GM20000 (cell line): Measurements from ENCODE around the gene TAF1D.

Experiments used
- DNase-seq: peaks from one replicate; pipeline ENCODE4 v3.0.0; 2012; ENCODE audit warnings: low spot score
- TF ChIP-seq, protein P1 (sequence below): IDR thresholded peaks from 2 replicates; pipeline ENCODE4 v1.5.1; 2012; ENCODE audit warnings: mild to moderate bottlenecking, control low read depth; ENCODE audit errors: extremely low read depth, missing control alignments

Gene TAF1D

DNA sequence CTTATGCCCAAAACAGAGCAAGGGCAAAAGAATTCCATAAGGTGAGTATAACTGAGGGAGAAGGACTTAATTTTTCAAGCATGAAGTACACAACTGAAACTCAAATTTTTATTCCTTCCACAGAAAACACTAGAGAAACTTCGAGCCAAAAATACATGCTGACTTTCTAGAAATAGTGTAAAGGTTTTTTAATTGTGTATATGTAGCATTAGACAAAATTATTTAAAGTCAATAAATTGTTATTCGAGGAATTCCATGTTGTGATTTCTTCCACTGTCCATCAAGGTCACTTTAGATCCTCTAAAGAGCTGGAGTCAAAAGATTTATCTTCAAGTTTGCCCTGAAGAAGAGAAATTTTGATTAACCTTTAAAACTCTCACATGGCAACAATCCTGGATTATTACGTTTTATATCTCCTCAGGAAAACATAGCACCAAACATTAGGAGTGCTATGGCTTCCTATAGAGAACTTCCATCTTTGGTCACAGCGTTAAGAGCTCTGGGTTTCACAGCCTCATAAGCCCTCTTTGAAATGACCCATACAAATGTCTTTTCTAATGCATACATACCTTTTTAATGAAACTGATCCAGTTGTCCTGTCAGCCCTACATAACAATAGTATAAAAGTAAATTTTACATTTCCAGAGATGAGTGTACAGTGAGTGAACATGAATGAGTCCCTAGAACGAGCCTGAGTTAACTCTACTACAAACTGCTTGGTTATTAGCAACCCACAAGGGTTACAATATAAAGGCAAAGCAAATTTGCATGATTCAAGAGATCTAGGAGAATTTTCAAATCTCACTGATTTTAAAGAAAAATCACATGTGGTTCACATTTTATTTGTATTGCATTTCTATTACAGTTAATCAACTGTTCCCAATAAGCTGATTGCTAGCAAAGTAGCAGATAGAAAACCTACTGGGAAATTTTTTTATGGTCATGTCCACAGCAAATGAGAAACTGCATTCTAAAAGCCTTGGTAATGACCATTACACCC, 10.9 kb downstream of the TAF1D start:
- TF ChIP-seq, protein P1, sequence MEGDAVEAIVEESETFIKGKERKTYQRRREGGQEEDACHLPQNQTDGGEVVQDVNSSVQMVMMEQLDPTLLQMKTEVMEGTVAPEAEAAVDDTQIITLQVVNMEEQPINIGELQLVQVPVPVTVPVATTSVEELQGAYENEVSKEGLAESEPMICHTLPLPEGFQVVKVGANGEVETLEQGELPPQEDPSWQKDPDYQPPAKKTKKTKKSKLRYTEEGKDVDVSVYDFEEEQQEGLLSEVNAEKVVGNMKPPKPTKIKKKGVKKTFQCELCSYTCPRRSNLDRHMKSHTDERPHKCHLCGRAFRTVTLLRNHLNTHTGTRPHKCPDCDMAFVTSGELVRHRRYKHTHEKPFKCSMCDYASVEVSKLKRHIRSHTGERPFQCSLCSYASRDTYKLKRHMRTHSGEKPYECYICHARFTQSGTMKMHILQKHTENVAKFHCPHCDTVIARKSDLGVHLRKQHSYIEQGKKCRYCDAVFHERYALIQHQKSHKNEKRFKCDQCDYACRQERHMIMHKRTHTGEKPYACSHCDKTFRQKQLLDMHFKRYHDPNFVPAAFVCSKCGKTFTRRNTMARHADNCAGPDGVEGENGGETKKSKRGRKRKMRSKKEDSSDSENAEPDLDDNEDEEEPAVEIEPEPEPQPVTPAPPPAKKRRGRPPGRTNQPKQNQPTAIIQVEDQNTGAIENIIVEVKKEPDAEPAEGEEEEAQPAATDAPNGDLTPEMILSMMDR: no peak
- no peak for DNase-seq

DNA sequence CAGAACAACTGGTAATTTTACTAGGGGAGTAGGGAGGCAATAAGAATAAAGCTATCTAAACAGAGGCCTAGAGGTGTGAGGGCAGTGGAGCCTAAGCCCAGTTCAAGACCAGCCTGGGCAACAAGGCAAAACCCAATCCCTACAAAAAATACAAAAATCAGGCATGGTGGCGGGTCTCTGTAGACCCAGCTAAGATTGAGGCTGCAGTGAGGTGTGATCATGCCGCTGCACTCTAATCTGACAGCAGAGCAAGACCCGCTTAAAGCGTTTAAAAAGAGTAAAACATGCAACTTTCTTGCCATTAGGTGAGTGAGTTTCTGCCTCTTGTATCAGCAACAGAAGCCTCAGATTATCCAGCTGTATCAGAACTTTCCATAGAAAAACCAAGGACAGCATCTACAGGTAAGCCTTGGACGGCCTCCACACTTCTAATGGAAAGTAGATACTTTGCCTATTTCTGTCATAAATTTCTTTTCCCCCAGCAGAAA, 12.1 kb downstream of the TAF1D start:
- no peak for DNase-seq
- TF ChIP-seq, protein P1: no peak

DNA sequence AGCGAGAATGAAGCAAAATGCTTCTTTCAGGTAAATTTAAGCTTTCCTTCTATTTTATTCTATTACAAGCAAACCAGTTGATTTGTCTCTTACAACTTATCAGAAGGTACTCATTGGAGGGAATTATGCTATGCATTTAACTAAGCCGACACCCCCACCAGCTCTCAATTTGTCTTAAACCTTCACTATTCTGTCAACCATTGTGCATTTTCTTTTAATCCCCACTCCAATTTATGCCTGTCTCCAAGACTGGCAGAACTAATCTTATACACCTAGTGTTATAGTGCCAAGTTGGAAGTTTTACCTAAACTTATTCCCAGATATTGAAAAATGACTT, 12.5 kb downstream of the TAF1D start:
- DNase-seq: no peak
- TF ChIP-seq, protein P1: no peak

DNA sequence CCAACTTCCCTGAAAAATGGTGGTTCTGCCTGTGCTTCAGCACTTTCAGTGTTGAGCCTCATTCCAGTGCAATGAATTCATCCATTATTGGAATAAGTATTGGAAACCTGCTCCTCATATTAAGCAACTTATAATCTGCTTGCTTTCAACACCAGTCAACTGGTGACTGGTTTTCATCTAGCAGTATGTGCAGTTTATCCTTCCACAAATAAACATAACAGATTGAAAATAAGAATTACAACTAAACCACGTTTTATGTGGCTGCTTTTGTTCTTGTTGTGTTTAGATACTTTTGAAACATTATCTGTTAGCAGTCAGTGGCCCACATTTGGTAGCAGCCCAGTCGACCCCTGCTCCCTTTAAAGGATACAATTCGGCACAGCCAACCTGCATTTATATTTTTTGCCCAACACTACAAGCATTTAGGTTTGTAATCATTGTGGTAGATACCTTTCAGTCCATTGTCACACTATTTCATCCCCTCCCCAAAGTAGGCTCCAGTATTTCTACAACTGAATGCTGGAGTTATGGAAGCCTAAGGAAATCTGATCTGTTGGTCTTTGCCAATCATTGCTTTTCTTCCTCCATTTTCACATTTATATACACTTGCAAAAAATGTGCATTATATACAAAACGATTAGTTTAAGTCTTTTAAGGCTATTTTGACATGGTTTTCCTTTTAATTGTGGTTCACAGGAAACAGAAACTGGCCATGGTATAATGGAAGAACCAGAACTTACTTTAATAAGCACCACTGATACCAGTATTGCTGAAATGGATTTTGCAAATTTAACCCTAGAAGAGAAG, 13.1 kb downstream of the TAF1D start:
- TF ChIP-seq, protein P1: no peak
- no peak for DNase-seq

DNA sequence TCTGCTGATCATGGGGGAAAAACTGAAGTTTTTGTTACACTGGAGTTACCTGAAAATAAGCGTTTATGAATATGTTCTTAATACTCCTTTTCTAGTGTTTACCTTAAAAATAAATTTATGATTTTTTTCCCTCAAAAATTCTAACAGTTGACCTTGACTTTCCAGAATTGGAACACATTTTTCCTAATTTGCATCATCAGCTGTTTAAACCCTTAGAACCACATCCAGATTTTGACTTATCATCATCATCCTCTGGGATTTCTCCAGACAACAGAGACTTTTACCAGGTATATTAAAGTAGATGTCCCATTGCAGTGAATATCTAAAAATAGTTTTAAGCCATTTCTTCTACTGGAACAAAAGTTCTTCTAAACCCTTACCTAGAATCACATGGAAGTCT, 17.2 kb downstream of the TAF1D start:
- DNase-seq: no peak
- TF ChIP-seq, protein P1: no peak

DNA sequence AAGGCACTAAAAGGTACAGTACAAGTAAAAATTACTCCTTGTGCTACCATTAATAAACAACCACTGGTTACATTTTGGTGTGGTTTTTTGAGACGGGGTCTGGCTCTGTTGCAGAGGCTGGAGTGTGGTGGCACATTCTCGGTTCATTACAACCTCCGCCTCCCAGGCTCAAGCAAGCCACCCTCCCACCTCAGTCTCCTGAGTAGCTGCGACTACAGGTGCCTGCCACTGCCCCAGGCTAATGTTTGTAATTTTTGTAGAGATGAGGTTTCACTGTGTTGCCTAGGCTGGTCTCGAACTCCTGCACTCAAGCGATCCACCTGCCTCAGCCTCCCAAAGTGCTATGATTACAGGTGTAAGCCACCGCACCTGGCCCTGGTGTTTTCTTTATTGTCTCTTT, 20.8 kb downstream of the TAF1D start:
- TF ChIP-seq, protein P1: no peak
- no peak for DNase-seq

DNA sequence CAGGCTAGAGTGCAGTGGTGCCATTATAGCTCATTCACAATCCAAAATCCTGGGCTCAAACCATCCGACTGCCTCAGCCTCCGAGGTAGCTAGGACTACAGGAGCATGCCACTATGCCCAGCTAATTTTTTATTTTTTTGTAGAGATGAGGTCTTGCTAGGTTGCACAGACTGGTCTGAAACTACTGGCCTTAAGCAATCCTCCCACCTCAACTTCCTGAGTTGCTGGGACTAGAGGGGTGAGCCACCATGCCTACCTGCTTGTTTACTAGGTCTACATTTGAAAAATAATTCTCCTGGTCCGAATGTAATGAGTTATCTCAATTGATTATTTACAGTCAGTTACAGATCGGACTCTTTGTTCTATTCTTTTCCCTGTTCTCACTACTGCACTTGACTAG, 22.0 kb downstream of the TAF1D start:
- TF ChIP-seq, protein P1: no peak
- DNase-seq: no peak
